NT2/D1 (cell line): Measurements from ENCODE around the gene RPS14.

Experiments used
- DNase-seq: peaks from one replicate; pipeline ENCODE4 v3.0.0-alpha.2; 2011; ENCODE audit warnings: low read depth, low spot score
- H3K27me3 ChIP-seq: 2 replicates; pipeline ENCODE4 v1.6.0; 2011; ENCODE audit warnings: mild to moderate bottlenecking; ENCODE audit not compliant: insufficient read length, insufficient read depth
- H3K36me3 ChIP-seq: 2 replicates; pipeline ENCODE4 v1.6.1; 2011; ENCODE audit warnings: mild to moderate bottlenecking, low read length, mixed read lengths; ENCODE audit not compliant: insufficient read depth, insufficient read length
- H3K4me1 ChIP-seq: 2 replicates; pipeline ENCODE4 v1.5.1; 2011; ENCODE audit not compliant: insufficient read depth, insufficient read length
- H3K4me3 ChIP-seq: 2 replicates; pipeline ENCODE4 v1.5.1; 2011; ENCODE audit warnings: low read depth; ENCODE audit not compliant: insufficient read length
- H3K9ac ChIP-seq: 2 replicates; pipeline ENCODE4 v1.6.0; 2011; ENCODE audit warnings: low read depth; ENCODE audit not compliant: insufficient read length
- H3K9me3 ChIP-seq: 2 replicates; pipeline ENCODE4 v1.5.1; 2011; ENCODE audit warnings: mild to moderate bottlenecking, low read length; ENCODE audit not compliant: insufficient read depth
- SUZ12 ChIP-seq: IDR thresholded peaks from 2 replicates; pipeline ENCODE4 v1.6.1; 2011; ENCODE audit not compliant: insufficient read length, insufficient read depth; ENCODE audit errors: extremely low read depth
- YY1 ChIP-seq: IDR thresholded peaks from 2 replicates; pipeline ENCODE4 v1.6.1; 2011; ENCODE audit not compliant: insufficient read length, insufficient read depth
- ZNF274 ChIP-seq: IDR thresholded peaks from 2 replicates; pipeline ENCODE4 v1.6.1; 2011; ENCODE audit warnings: mild to moderate bottlenecking, low read depth, low read length

The RPS14 gene

GRCh38 chr5:150406103-150406722, 43.3 kb downstream of the RPS14 start:
- H3K4me3 ChIP-seq: no peak overlapping the region
- H3K4me1 ChIP-seq: peaks cover 6% of the 10 kb centered on the region
- H3K36me3 ChIP-seq: peaks cover 22% of the 10 kb centered on the region
- no peak for DNase-seq
- no peaks in the 10 kb centered on the region for H3K27me3 ChIP-seq
- H3K9ac ChIP-seq: no peak overlapping the region
- H3K9me3 ChIP-seq: no peaks in the 10 kb centered on the region
- TF ChIP-seq YY1 (no peak), ZNF274 (no peak), SUZ12 (no peak)

- Histone ChIP-seq H3K4me1 (peaks cover 6% of the 10 kb centered on the region), H3K4me3 (no peak overlapping the region), H3K9me3 (no peaks in the 10 kb centered on the region), H3K36me3 (peaks cover 32% of the 10 kb centered on the region), H3K27me3 (no peaks in the 10 kb centered on the region), H3K9ac (no peak overlapping the region)
- no peak for DNase-seq
- TF ChIP-seq ZNF274 (no peak), YY1 (no peak), SUZ12 (no peak)
Measured at GRCh38 chr5:150404941-150405816, 44.4 kb downstream of the RPS14 start.

DNA sequence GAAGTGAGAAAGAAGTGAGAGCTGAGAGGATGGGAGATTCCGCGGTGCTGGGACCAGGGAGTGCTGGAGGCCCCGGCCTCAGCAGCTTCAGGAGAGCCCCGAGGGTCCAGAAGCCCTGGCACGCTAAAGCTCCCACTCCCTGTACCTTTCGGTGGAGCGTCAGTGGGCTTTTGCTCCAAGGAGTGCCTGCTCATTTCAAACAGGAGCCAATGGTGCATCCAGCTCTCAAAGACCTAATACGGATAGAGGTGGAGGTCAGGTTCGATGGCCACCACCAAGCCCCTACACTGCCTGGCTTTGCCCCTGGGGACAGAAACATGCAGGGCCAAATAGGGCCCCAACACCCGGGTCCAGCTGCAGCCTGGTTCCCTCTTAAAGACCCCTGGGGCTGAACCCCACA, 45.0 kb downstream of the RPS14 start:
- TF ChIP-seq ZNF274 (no peak), SUZ12 (no peak), YY1 (no peak)
- no peaks in the 10 kb centered on the region for H3K9me3 ChIP-seq
- H3K9ac ChIP-seq: no peak overlapping the region
- no peaks in the 10 kb centered on the region for H3K27me3 ChIP-seq
- peaks cover 39% of the 10 kb centered on the region for H3K36me3 ChIP-seq
- peaks cover 4% of the 10 kb centered on the region for H3K4me1 ChIP-seq
- H3K4me3 ChIP-seq: no peak overlapping the region
- DNase-seq: no peak

GRCh38 chr5:150404121-150404520, 45.4 kb downstream of the RPS14 start:
- no peaks in the 10 kb centered on the region for H3K27me3 ChIP-seq
- H3K4me3 ChIP-seq: no peak overlapping the region
- DNase-seq: no peak
- no peak overlapping the region for H3K9ac ChIP-seq
- TF ChIP-seq YY1 (no peak), ZNF274 (no peak), SUZ12 (no peak)
- H3K4me1 ChIP-seq: peaks cover 4% of the 10 kb centered on the region
- H3K9me3 ChIP-seq: no peaks in the 10 kb centered on the region
- peaks cover 43% of the 10 kb centered on the region for H3K36me3 ChIP-seq

GRCh38 chr5:150402901-150403342, 46.6 kb downstream of the RPS14 start:
- Histone ChIP-seq H3K9me3 (no peaks in the 10 kb centered on the region), H3K27me3 (no peaks in the 10 kb centered on the region), H3K36me3 (peaks cover 55% of the 10 kb centered on the region), H3K4me1 (no peaks in the 10 kb centered on the region), H3K9ac (no peak overlapping the region), H3K4me3 (no peak overlapping the region)
- no peak for DNase-seq
- TF ChIP-seq ZNF274 (no peak), YY1 (no peak)

DNA sequence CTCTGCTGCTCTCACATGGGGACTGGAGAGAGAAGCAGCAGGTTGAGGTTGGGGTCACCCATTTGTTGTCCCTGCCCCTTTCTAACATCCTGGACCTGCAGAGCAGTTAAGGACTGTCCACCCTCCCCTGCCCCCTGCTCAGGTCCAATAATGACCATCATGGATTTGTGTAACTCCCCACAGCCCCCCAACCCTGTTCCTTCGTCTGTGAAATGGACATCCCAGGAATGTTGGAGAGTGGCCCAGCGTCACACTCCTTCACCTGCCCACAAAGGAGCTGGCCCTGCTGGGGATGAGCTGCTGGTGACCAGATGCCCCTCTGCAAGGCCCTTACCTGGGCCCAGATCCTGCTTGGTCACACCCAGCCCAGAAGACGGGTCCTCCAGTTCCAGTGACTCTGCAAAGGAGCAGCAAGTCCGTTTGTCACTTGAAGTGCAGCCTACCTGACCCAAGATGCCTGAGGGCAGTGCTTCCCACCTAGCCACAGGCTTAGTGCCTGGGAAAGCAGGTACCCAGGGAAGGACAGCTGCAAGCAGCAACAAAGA, 47.2 kb downstream of the RPS14 start:
- H3K9me3 ChIP-seq: no peaks in the 10 kb centered on the region
- TF ChIP-seq ZNF274 (no peak), SUZ12 (no peak), YY1 (no peak)
- H3K27me3 ChIP-seq: no peaks in the 10 kb centered on the region
- peaks cover 61% of the 10 kb centered on the region for H3K36me3 ChIP-seq
- H3K4me3 ChIP-seq: no peak overlapping the region
- DNase-seq: no peak
- no peaks in the 10 kb centered on the region for H3K4me1 ChIP-seq
- H3K9ac ChIP-seq: no peak overlapping the region
